Inferior parietal cortex (tissue), 1 donor: ENCODE measurements around the gene FIP1L1.

Experiments used
- DNase-seq: peaks from one replicate; pipeline ENCODE4 v3.0.0-alpha.2; 2016; ENCODE audit errors: extremely low spot score

The FIP1L1 gene

DNA sequence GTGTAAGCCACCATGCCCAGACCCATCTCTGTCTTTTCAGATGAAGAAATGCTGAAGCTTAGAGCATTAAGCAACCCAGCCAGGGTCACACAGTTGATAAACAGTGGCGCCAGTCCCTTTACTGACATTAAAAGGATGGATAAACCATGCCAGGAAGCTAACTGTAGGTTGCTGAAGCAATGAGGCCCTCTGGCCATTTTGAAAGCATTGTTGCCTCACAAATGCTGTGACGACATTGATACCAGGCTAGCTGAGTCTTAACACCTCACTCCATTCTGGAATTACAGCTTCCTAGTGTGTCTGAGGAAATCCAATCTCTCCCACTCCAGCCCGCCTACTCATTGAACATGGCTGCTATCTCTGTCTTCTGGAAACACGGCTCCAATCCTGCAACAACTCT is 124.1 kb downstream of the FIP1L1 start:
- no peak for DNase-seq

- DNase-seq = no peak
These were observed 124.7 kb downstream of the FIP1L1 start for GRCh38 chr4:53502094-53502493.

DNA sequence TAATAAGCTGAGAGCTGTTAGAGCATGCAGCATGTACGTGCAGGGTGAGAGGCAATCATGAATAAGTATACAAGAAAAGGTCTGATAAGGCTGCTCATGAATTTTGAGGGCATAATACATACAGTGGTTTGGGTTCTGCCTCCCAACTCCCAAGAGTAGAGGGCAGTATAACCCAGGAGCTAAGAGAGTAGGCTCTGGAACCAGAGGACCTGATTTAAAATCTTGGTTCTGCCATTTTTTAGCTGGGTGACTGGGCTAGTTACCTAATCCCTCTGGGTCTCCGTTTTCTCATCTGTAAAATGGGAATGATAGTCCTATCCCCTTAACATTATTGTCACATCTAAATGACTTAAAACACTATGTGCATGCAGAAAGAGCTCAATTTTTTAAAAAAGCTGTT is 128.5 kb downstream of the FIP1L1 start:
- no peak for DNase-seq

DNA sequence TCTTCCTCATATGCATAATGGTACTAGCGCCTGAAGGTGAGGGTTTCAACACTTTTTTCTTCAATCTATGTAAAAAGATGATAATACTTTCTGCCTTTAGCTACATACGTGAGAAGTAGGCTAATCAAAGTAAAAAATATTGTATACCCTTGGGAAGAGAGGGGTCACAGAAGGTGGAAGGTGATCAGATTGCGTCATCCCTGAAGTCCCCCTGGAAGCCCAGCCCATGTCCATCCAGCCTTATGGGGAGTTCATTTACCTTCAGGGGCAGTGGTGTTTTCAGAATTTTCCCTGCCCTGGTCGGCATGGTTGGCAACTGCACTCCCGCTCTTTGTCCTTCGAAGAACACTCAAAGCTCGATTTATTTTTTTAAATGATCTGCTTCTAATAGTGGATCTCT is 129.6 kb downstream of the FIP1L1 start:
- DNase-seq = no peak

DNA sequence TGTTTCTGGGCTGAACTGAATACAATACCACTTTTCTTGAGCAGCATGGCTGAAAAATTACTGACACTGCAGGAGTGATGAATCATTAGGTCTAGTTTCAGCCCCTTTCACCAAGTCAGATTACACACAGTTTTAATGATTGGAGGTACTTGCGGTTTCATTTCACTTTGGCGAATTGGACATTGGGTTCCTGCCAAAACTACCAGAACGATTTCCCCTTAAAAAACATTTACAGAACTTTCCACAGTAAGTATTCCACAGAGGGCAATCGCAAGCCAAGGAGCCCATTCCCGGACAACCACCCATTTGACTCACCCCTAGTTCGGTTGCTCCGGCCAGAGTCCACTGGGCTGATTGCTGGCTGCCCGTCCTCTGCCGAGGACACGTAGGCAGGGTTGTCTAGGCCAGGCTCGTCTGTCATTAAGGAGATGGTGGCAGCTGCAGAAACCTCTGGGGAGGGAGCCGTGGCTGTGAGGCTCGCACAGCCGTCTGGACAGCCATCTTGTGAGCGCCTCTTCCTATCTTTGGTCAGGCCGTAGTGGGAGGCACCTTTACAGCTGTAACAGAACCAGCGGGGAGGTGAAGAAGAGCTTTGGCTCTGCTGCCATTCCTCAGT is 130.3 kb downstream of the FIP1L1 start:
- no peak for DNase-seq

DNA sequence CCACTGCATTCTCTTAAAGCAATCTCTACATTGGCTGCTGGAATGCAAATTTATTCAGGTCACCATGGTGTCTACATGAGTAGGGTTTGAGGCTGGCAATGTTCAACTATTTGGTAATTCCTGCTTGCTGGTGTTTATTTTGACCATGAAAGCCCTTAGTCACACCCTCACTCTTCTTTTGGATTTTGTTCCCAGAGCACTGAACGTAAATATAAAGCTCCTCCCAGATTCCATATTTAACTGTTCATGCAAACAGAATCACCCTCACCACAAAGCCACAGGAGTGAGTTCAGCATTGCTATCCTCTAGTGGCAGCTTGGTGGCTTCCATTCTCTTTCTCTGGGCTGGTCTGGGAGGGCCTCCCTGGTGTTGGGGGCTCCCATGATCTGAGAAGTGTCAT is 131.0 kb downstream of the FIP1L1 start:
- DNase-seq = peak; percentile 20

DNA sequence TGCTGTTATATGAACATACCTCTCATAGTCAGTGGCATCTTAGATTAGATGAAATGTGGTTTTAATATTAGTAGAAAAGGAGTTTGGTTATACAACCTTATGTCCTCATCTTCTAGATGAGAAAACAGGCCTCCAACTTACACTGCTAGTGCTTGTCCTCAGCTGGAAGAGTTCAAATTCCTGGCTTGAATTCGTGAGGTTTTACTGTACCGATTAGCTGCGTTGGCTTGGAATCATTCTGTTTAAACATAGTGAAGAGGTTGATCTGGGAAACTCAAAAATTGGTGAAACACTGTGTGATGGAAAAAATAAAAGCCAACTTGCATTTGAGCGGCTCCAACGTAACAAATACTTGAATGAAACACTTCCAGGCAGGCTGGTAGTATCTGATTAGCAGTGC is 132.9 kb downstream of the FIP1L1 start:
- DNase-seq = no peak
